ENCODE measurements around the gene EIF3CL.
"Not testable (repeated sequence)": the region's sequence is repeated elsewhere in the genome, so short reads cannot be mapped to it uniquely, and the experiment has no call there.

Gene EIF3CL

GRCh38 chr16:28403220-28404072 is at the start of gene EIF3CL:
EIF3CL (minus strand) TSS chr16:28403841; CDS start chr16:28403618, 223 bp downstream.
- DNase-seq (ENCODE audit: low spot score), result not testable (repeated sequence)

GRCh38 chr16:28447081-28447480 is 43.4 kb upstream of the EIF3CL start:
- not testable (repeated sequence) for DNase-seq (ENCODE audit: low spot score)

GRCh38 chr16:28446388-28446787 is 42.7 kb upstream of the EIF3CL start:
- not testable (repeated sequence) for DNase-seq (ENCODE audit: low spot score)

- not testable (repeated sequence) for DNase-seq (ENCODE audit: low spot score)
Observed at GRCh38 chr16:28443943-28444342, 40.3 kb upstream of the EIF3CL start.

- not testable (repeated sequence) for DNase-seq (ENCODE audit: low spot score)
Observed at GRCh38 chr16:28438899-28439298, 35.3 kb upstream of the EIF3CL start.

- not testable (repeated sequence) for DNase-seq (ENCODE audit: low spot score)
Observed at GRCh38 chr16:28435340-28435739, 31.7 kb upstream of the EIF3CL start.

- not testable (repeated sequence) for DNase-seq (ENCODE audit: low spot score)
Observed at GRCh38 chr16:28426060-28426680, 22.5 kb upstream of the EIF3CL start.

GRCh38 chr16:28421071-28421750 is 17.6 kb upstream of the EIF3CL start:
- DNase-seq (ENCODE audit: low spot score), result not testable (repeated sequence)

- DNase-seq (ENCODE audit: low spot score), result not testable (repeated sequence)
Observed at GRCh38 chr16:28417033-28417432, 13.4 kb upstream of the EIF3CL start.

GRCh38 chr16:28414530-28414929 is 10.9 kb upstream of the EIF3CL start:
- DNase-seq (ENCODE audit: low spot score), result not testable (repeated sequence)

GRCh38 chr16:28413585-28413984 is 9.9 kb upstream of the EIF3CL start:
- not testable (repeated sequence) for DNase-seq (ENCODE audit: low spot score)

GRCh38 chr16:28392054-28392453 is 11.6 kb downstream of the EIF3CL start:
- not testable (repeated sequence) for DNase-seq (ENCODE audit: low spot score)

- DNase-seq (ENCODE audit: low spot score), result not testable (repeated sequence)
Observed at GRCh38 chr16:28382177-28382867, 21.3 kb downstream of the EIF3CL start.

GRCh38 chr16:28377822-28378221 is 25.8 kb downstream of the EIF3CL start:
- not testable (repeated sequence) for DNase-seq (ENCODE audit: low spot score)

GRCh38 chr16:28377108-28377625 is 26.5 kb downstream of the EIF3CL start:
- DNase-seq (ENCODE audit: low spot score), result not testable (repeated sequence)

- not testable (repeated sequence) for DNase-seq (ENCODE audit: low spot score)
Observed at GRCh38 chr16:28375115-28375514, 28.5 kb downstream of the EIF3CL start.

GRCh38 chr16:28374281-28374680 is 29.4 kb downstream of the EIF3CL start:
- DNase-seq (ENCODE audit: low spot score), result not testable (repeated sequence)

GRCh38 chr16:28367926-28368325 is 35.7 kb downstream of the EIF3CL start:
- DNase-seq (ENCODE audit: low spot score), result not testable (repeated sequence)

- DNase-seq (ENCODE audit: low spot score), result not testable (repeated sequence)
Observed at GRCh38 chr16:28364268-28365173, 39.1 kb downstream of the EIF3CL start.

- DNase-seq (ENCODE audit: low spot score), result not testable (repeated sequence)
Observed at GRCh38 chr16:28363408-28363807, 40.2 kb downstream of the EIF3CL start, which contains the start of gene NPIPB6. NPIPB6 (minus strand) TSS chr16:28363508; CDS start chr16:28362822, 686 bp downstream.

Data from putamen (tissue), 1 donor.